Neuronal stem cell (in vitro differentiated cells): ENCODE measurements around the gene MYO19.
"Not testable (repeated sequence)": the region's sequence is repeated elsewhere in the genome, so short reads cannot be mapped to it uniquely, and the experiment has no call there.

Source experiments
- DNase-seq: peaks from one replicate; pipeline ENCODE4 v3.0.0-alpha.2; 2013; ENCODE audit warnings: low spot score
- H2AFZ ChIP-seq: one replicate; pipeline ENCODE4 v1.6.1; 2013; ENCODE audit warnings: mild to moderate bottlenecking, low read length, inconsistent platforms
- H2AK5ac ChIP-seq: 2 replicates; pipeline ENCODE4 v1.6.1; 2013; ENCODE audit warnings: low read depth, mild to moderate bottlenecking, inconsistent platforms, low read length, moderate library complexity, mixed read lengths
- H2BK120ac ChIP-seq: 2 replicates; pipeline ENCODE4 v1.6.1; 2013; ENCODE audit warnings: low read depth, mild to moderate bottlenecking, inconsistent platforms, low read length, moderate library complexity, mixed read lengths
- H2BK12ac ChIP-seq: one replicate; pipeline ENCODE4 v1.6.1; 2013; ENCODE audit warnings: low read length, inconsistent platforms
- H2BK15ac ChIP-seq: 2 replicates; pipeline ENCODE4 v1.6.1; 2013; ENCODE audit warnings: mild to moderate bottlenecking, low read length, inconsistent platforms, mixed read lengths
- H2BK5ac ChIP-seq: one replicate; pipeline ENCODE4 v1.6.1; 2013; ENCODE audit warnings: inconsistent platforms, mild to moderate bottlenecking, low read length, moderate library complexity
- H3K14ac ChIP-seq: one replicate; pipeline ENCODE4 v1.6.1; 2013; ENCODE audit warnings: low read length, inconsistent platforms
- H3K18ac ChIP-seq: 2 replicates; pipeline ENCODE4 v1.6.1; 2013; ENCODE audit warnings: low read length, inconsistent platforms
- H3K23ac ChIP-seq: 2 replicates; pipeline ENCODE4 v1.6.1; 2013; ENCODE audit warnings: low read depth, mild to moderate bottlenecking, mixed read lengths, low read length, inconsistent platforms; ENCODE audit not compliant: poor library complexity
- H3K27ac ChIP-seq: replicated peaks from 3 replicates; pipeline ENCODE4 v1.5.1; 2013; ENCODE audit warnings: low read length, inconsistent platforms
- H3K27me3 ChIP-seq, 3 experiments: 2 replicates each; pipeline ENCODE4 v1.6.1; 2013; ENCODE audit warnings: low read length in 3 of 3, mild to moderate bottlenecking in 2 of 3, inconsistent platforms in 1 of 3, low read depth in 1 of 3, mixed read lengths in 1 of 3, moderate library complexity in 1 of 3; ENCODE audit not compliant: control insufficient read depth in 3 of 3, insufficient read depth in 3 of 3
- H3K36me3 ChIP-seq, 2 donors: replicated peaks in 1 of 2; 2 replicates each; pipeline ENCODE4 v1.6.1; 2013; ENCODE audit warnings: low read length in 2 of 2; ENCODE audit not compliant: control insufficient read depth in 2 of 2, insufficient read depth in 2 of 2
- H3K4ac ChIP-seq: 2 replicates; pipeline ENCODE4 v1.6.1; 2013; ENCODE audit warnings: inconsistent platforms, mild to moderate bottlenecking, low read length, moderate library complexity
- H3K4me1 ChIP-seq, 2 donors: 1 replicate in 1 of 2; 2 replicates in 1 of 2; pipeline ENCODE4 v1.6.1; 2013; ENCODE audit warnings: low read length in 2 of 2, low read depth in 1 of 2; ENCODE audit not compliant: control insufficient read depth in 2 of 2, insufficient read depth in 1 of 2
- H3K4me2 ChIP-seq: one replicate; pipeline ENCODE4 v1.6.1; 2013; ENCODE audit warnings: mild to moderate bottlenecking, low read length, inconsistent platforms; ENCODE audit not compliant: insufficient read depth, poor library complexity, severe bottlenecking
- H3K4me3 ChIP-seq, 2 donors: 2 replicates each; pipeline ENCODE4 v1.5.1; 2013; ENCODE audit warnings: low read length in 2 of 2, mild to moderate bottlenecking in 2 of 2, inconsistent platforms in 1 of 2, moderate library complexity in 1 of 2
- H3K79me1 ChIP-seq: one replicate; pipeline ENCODE4 v1.6.1; 2013; ENCODE audit warnings: low read depth, mild to moderate bottlenecking, inconsistent platforms, low read length, moderate library complexity
- H3K9ac ChIP-seq: one replicate; pipeline ENCODE4 v1.6.1; 2013; ENCODE audit warnings: mild to moderate bottlenecking, low read depth, low read length, inconsistent platforms; ENCODE audit not compliant: poor library complexity
- H3K9me3 ChIP-seq, 2 donors: replicated peaks in 1 of 2; 2 replicates each; pipeline versions ENCODE3 to v1.6.1; 2013; ENCODE audit warnings: low read length in 2 of 2, mild to moderate bottlenecking in 2 of 2, inconsistent platforms in 1 of 2, low read depth in 1 of 2, mixed read lengths in 1 of 2, moderate library complexity in 1 of 2; ENCODE audit not compliant: control insufficient read depth in 2 of 2, insufficient read depth in 1 of 2
- H4K8ac ChIP-seq: one replicate; pipeline ENCODE4 v1.6.1; 2013; ENCODE audit warnings: low read depth, mild to moderate bottlenecking, inconsistent platforms, low read length, moderate library complexity
- H4K91ac ChIP-seq: one replicate; pipeline ENCODE4 v1.6.1; 2013; ENCODE audit warnings: low read length, low read depth, mild to moderate bottlenecking, inconsistent platforms; ENCODE audit not compliant: poor library complexity
- WGBS, 2 donors: extraction: QIAGEN DNeasy Blood & Tissue Kit; methylation state at CpG; one replicate each; pipeline ENCODE4 v1.1.7; 2013; ENCODE audit warnings: missing lambda C conversion rate in 2 of 2, mixed read lengths in 1 of 2; ENCODE audit not compliant: insufficient read length in 2 of 2, insufficient replicate concordance in 1 of 2; ENCODE audit errors: extremely low coverage in 2 of 2; 5-methylcytosine and 5-hydroxymethylcytosine counted together

Gene MYO19

DNA sequence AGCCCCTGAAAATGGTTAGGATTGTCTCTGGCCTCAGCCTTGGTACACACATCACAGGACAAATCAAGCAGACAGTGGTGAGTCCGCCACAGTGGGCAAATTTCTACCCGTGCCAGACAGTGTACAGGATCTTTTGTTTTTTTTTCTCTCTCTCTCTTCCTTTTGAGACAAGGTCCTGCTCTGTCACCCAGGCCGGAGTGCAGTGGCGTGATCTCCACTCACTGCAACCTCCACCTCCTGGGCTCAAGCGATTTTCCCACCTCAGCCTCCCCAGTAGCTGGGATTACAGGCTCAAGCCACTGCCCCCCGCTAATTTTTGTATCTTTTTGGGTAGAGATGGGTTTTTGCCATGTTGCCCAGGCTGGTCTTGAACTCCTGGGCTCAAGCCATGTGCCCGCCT, 50.6 kb downstream of the MYO19 start:
- H2BK12ac ChIP-seq, H3K23ac ChIP-seq, H2BK120ac ChIP-seq, H3K79me1 ChIP-seq, H3K4me2 ChIP-seq, H4K91ac ChIP-seq, H2BK15ac ChIP-seq, H3K9ac ChIP-seq, H3K4me3 ChIP-seq, H2BK5ac ChIP-seq, H3K4ac ChIP-seq, H3K9me3 ChIP-seq, H3K27ac ChIP-seq, H3K36me3 ChIP-seq, H3K18ac ChIP-seq, H4K8ac ChIP-seq, H3K14ac ChIP-seq, H2AK5ac ChIP-seq, H2AFZ ChIP-seq, DNase-seq: not testable (repeated sequence)
- no CpG with 5 or more reads among the region's 7 CpGs for WGBS, 2 donors
- peaks cover 0 to 16% (median 13%) of the 10 kb centered on the region in 3 experiments for H3K27me3 ChIP-seq
- peaks cover 8 to 13% of the 10 kb centered on the region in 2 donors for H3K4me1 ChIP-seq

DNA sequence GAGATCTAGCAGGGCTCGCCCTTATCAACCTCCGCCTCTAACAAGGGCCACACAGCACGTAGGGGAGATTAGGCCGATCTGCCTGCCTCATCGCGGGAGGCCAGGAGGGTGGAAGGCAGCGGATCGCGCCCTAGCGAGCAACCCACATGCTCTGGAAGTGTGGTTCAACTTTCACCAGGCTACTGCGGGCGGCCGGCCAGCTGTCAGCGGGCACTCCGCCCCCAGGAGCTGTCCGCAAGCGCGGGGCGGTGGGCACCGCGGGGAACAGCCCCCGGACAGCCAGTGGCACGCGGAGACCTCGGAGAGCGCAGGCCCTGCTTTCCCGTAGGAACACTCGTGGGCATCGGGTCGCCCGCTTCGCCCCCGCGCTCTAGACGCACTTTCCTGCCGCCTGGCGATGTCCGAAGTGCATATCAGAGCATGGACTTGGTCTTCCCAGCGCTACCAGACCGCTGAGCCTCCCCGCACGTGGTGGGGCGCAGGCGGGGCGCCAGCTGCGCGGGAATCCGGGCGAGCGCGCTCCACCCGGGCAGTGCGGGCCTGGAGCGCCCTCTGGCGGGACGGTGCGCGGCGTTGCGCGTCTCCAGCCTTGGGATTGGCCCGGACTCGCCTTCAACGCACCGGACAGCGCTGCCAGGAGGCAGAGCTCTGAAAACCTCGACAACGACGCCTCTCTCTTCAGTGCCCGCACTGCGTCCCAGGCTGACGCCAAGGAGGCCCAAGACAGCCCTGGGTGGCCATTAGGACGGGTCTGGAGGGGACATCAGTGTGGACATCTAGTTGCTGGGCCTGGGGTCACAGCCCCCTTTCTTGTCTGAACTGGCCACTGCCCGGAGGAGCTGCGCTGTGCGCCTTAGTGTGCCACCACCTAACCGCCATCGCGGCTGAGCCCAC, 51.8 kb downstream of the MYO19 start:
- Histone ChIP-seq H3K4me2 (peak overlapping the region; percentile 33), H4K91ac (no peak overlapping the region), H3K9ac (no peak overlapping the region), H2BK12ac (peak overlapping the region; percentile 93), H3K14ac (no peak overlapping the region), H3K4ac (no peak overlapping the region), H2BK5ac (no peak overlapping the region), H3K18ac (peak overlapping the region; percentile 88), H4K8ac (no peak overlapping the region), H3K9me3 (peaks cover 0 to 5% of the 10 kb centered on the region in 2 donors), H3K23ac (peak overlapping the region; percentile 82), H3K4me3 (peak overlapping the region; percentile 26 to 49), H3K4me1 (peaks cover 8 to 13% of the 10 kb centered on the region in 2 donors), H3K79me1 (peaks cover 5% of the 10 kb centered on the region), H2BK120ac (no peak overlapping the region), H3K36me3 (no peaks in the 10 kb centered on the region), H2AK5ac (peak overlapping the region; percentile 79), H2BK15ac (peak overlapping the region; percentile 23), H3K27ac (no peak overlapping the region), H2AFZ (peak overlapping the region; percentile 97), H3K27me3 (peaks cover 0 to 16% (median 13%) of the 10 kb centered on the region in 3 experiments)
- no CpG with 5 or more reads among the region's 79 CpGs for WGBS, 2 donors
- DNase-seq: peak; percentile 85

DNA sequence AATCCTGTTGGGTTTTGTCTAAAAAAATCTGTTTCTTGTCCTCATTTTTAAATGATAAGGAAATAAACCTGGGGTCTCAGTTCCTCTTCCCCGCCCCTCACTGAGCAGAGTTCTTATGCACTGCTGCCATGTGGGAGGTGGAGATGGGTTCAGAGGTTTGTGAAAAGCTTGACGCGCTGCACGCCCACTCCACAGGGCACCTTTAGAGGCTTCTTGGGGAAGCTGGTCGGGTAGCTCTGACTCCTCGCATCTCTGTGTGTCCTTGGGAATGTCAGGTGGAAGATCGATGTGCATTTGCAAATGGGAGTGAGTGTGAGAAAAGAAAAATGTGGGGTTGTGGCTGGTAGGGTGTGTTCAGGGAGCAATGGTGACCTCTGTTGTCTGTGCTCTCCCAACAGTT, 52.8 kb downstream of the MYO19 start:
- Histone ChIP-seq H2BK12ac (no peak overlapping the region), H2AK5ac (no peak overlapping the region), H2BK5ac (no peak overlapping the region), H3K79me1 (peaks cover 3% of the 10 kb centered on the region), H3K9me3 (peaks cover 0 to 5% of the 10 kb centered on the region in 2 donors), H4K8ac (no peak overlapping the region), H3K4me3 (no peak overlapping the region), H3K36me3 (no peaks in the 10 kb centered on the region), H3K14ac (no peak overlapping the region), H2BK120ac (no peak overlapping the region), H2BK15ac (no peak overlapping the region), H3K23ac (no peak overlapping the region), H3K18ac (no peak overlapping the region), H3K4ac (no peak overlapping the region), H3K4me2 (no peak overlapping the region), H2AFZ (no peak overlapping the region), H3K27ac (no peak overlapping the region), H4K91ac (no peak overlapping the region), H3K9ac (no peak overlapping the region), H3K4me1 (peaks cover 8 to 13% of the 10 kb centered on the region in 2 donors), H3K27me3 (peaks cover 0 to 16% (median 13%) of the 10 kb centered on the region in 3 experiments)
- WGBS, 2 donors: no CpG with 5 or more reads among the region's 7 CpGs
- no peak for DNase-seq

DNA sequence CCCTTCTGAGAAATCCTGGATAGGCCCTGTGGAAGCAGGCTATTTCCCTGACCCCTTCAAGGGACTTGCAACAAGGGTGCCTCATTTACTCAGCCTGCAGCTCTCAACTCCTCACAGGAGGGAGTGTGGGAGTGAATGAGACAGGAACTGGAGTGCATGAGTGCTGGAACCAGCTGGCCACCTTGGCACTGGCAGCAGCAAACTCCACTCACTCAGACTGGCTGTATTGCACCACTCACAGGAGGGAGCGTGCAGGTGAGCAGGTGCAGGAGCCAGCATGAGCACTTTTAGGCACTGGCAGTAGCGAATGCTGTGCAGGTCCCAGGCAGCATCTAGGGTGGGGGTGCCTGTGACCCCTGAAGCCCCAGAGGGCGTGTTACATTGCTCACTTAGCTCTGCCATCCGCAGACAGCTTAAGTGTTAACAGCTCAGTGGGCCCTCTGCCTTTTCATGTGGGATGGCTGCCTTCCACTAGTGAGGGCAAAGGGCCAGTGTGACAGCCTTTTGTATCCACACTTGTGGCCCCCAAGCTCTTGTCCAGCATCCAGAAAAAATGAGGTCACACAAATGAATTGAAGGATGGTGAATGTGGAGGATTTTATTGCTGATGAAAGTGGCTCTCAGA, 59.2 kb downstream of the MYO19 start:
- Histone ChIP-seq H2BK120ac (peak overlapping the region; percentile 47), H3K4me2 (no peak overlapping the region), H3K14ac (no peak overlapping the region), H2BK12ac (peak overlapping the region; percentile 41), H3K4me3 (no peak overlapping the region), H3K27ac (no peak overlapping the region), H3K4ac (no peak overlapping the region), H3K27me3 (peaks cover 0 to 34% (median 0%) of the 10 kb centered on the region in 3 experiments), H3K9ac (peak overlapping the region; percentile 44), H2BK15ac (no peak overlapping the region), H4K91ac (no peak overlapping the region), H4K8ac (no peak overlapping the region), H2BK5ac (peak overlapping the region; percentile 57), H3K36me3 (no peaks in the 10 kb centered on the region), H3K9me3 (no peaks in the 10 kb centered on the region), H3K18ac (no peak overlapping the region), H2AFZ (no peak overlapping the region), H3K4me1 (peaks cover 0 to 3% of the 10 kb centered on the region in 2 donors), H3K79me1 (peaks cover 2% of the 10 kb centered on the region), H3K23ac (no peak overlapping the region), H2AK5ac (no peak overlapping the region)
- no peak for DNase-seq
- WGBS, 2 donors: no CpG with 5 or more reads among the region's 4 CpGs
